HepG2 (cell line): ENCODE data around the gene ZNF777. TPM values are rescaled to one million over a fixed set of nuclear protein-coding genes. Genes with fewer than 3 reads are reported as not detected.
"Not testable (repeated sequence)": the region's sequence is repeated elsewhere in the genome, so short reads cannot be mapped to it uniquely, and the experiment has no call there.

ENCODE experiments used
- ATAC-seq: fragments of 200-7000 bp; cut with Tn5 transposase; 3 replicates; pipeline ENCODE4 v1.9.1; 2020; ENCODE audit warnings: mild to moderate bottlenecking, moderate library complexity
- BruUV-seq: library from RNA; stranded (reverse); fragments of 400-500 nt; replicated peaks from 2 replicates; lab custom pipeline; 2021; lab: Mats Ljungman, UMichigan
- CTCF ChIA-PET: fragments of 300-600 bp; formaldehyde crosslinking; extraction: SDS; loops from one replicate; lab custom pipeline; 2021; ENCODE audit warnings: low total read pairs, inconsistent platforms, low intra/inter-chr PET ratio; lab: Yijun Ruan, JAX
- POLR2A ChIA-PET: fragments of 350-600 bp; sonication (Branson Sonifier 250); formaldehyde crosslinking; loops from one replicate; lab custom pipeline; 2020; ENCODE audit warnings: antibody characterized with exemption, inconsistent platforms; lab: Yijun Ruan, JAX
- DNase-seq: peaks from one replicate; pipeline ENCODE4 v3.0.0-alpha.2; 2015; ENCODE audit warnings: low spot score
- FAIRE-seq: peaks from 3 replicates; lab custom pipeline; 2011; peaks lifted over from hg19 to GRCh38; lab: Jason Lieb, UNC
- H2AFZ ChIP-seq: one replicate; pipeline ENCODE4 v1.6.1; 2011; ENCODE audit warnings: low read length, inconsistent platforms
- H3K27ac ChIP-seq: fragments of 300-600 bp; 3 replicates; pipeline ENCODE4 v1.8.0; 2011; ENCODE audit warnings: mixed run types, mild to moderate bottlenecking, mixed read lengths, low read length, inconsistent platforms; ENCODE audit not compliant: insufficient read depth; ENCODE audit errors: extremely low read length
- H3K27me3 ChIP-seq, 2 experiments: fragments of 200-600 bp in 1 of 2; 2 replicates in 1 of 2; 3 replicates in 1 of 2; pipeline versions ENCODE4 v1.6.0 to v1.8.0; 2011; ENCODE audit warnings: low read length in 2 of 2, mild to moderate bottlenecking in 2 of 2, moderate library complexity in 2 of 2, inconsistent platforms in 1 of 2; ENCODE audit not compliant: insufficient read depth in 2 of 2, control insufficient read depth in 1 of 2
- H3K36me3 ChIP-seq, 2 experiments: fragments of 200-600 bp in 1 of 2; replicated peaks in 1 of 2; 2 replicates in 1 of 2; 3 replicates in 1 of 2; pipeline versions ENCODE4 v1.5.1 to v1.8.0; 2011; ENCODE audit warnings: low read length in 2 of 2, inconsistent platforms in 1 of 2; ENCODE audit not compliant: insufficient read depth in 2 of 2, control insufficient read depth in 1 of 2
- H3K4me1 ChIP-seq: 2 replicates; pipeline ENCODE4 v1.5.1; 2012; ENCODE audit warnings: low read length, inconsistent platforms; ENCODE audit not compliant: insufficient read depth
- H3K4me2 ChIP-seq: 2 replicates; pipeline ENCODE4 v1.6.0; 2011; ENCODE audit warnings: low read depth, low read length, inconsistent platforms
- H3K4me3 ChIP-seq, 3 experiments: fragments of 200-600 bp in 1 of 3; sonication (generic), shearing (Covaris generic) in 1 of 3; replicated peaks in 1 of 3; 2 replicates each; pipeline ENCODE4 v1.5.1; 2011 to 2016; ENCODE audit warnings: low read length in 3 of 3, inconsistent platforms in 2 of 3, low read depth in 2 of 3, mild to moderate bottlenecking in 2 of 3, control low read depth in 1 of 3, mixed read lengths in 1 of 3; ENCODE audit not compliant: insufficient read depth in 1 of 3
- H3K79me2 ChIP-seq: one replicate; pipeline ENCODE4 v1.6.1; 2011; ENCODE audit warnings: low read length, inconsistent platforms; ENCODE audit not compliant: insufficient read depth
- H3K9ac ChIP-seq: 2 replicates; pipeline ENCODE4 v1.6.0; 2011; ENCODE audit warnings: mild to moderate bottlenecking, low read depth, low read length, inconsistent platforms; ENCODE audit not compliant: insufficient read depth
- H3K9me3 ChIP-seq: 2 replicates; pipeline ENCODE4 v1.5.1; 2012; ENCODE audit warnings: mild to moderate bottlenecking, low read length
- H4K20me1 ChIP-seq: 2 replicates; pipeline ENCODE4 v1.6.0; 2011; ENCODE audit warnings: inconsistent platforms, mild to moderate bottlenecking, low read length, moderate library complexity; ENCODE audit not compliant: insufficient read depth
- IKZF4 ChIP-seq: sonication (generic); formaldehyde crosslinking; IDR thresholded peaks from 2 replicates; pipeline ENCODE4 v1.5.1; 2020; ENCODE audit warnings: borderline replicate concordance, mild to moderate bottlenecking, low read depth, missing genetic modification reagents; ENCODE audit errors: not compliant biosample characterization
- MTF2 ChIP-seq: sonication (generic); formaldehyde crosslinking; IDR thresholded peaks from 2 replicates; pipeline ENCODE4 v1.5.0; 2020; ENCODE audit warnings: missing genetic modification reagents, borderline replicate concordance
- NFKB2 ChIP-seq: sonication (generic); formaldehyde crosslinking; IDR thresholded peaks from 2 replicates; pipeline ENCODE4 v1.4.0; 2020; ENCODE audit warnings: missing genetic modification reagents, borderline replicate concordance
- RARA ChIP-seq: IDR thresholded peaks from 2 replicates; pipeline ENCODE4 v1.6.1; 2016; ENCODE audit warnings: missing genetic modification reagents, missing compliant biosample characterization
- RFX1 ChIP-seq: fragments of 450-650 bp; IDR thresholded peaks from 2 replicates; pipeline ENCODE4 v1.6.1; 2017
- SP1 ChIP-seq, 2 experiments: fragments of 450-650 bp in 1 of 2; sonication (generic) in 1 of 2; formaldehyde crosslinking in 1 of 2; IDR thresholded peaks; 2 replicates each; pipeline versions ENCODE4 v1.4.0 to v1.6.1; 2016 to 2020; ENCODE audit warnings: missing genetic modification reagents in 1 of 2
- SP4 ChIP-seq: sonication (generic); formaldehyde crosslinking; IDR thresholded peaks from 2 replicates; pipeline ENCODE4 v1.8.1; 2023; ENCODE audit warnings: mild to moderate bottlenecking, missing genetic modification reagents
- ZFP36L1 ChIP-seq: sonication (generic); formaldehyde crosslinking; IDR thresholded peaks from 2 replicates; pipeline ENCODE4 v1.8.0; 2022; ENCODE audit warnings: mild to moderate bottlenecking, missing genetic modification reagents, moderate library complexity
- ZNF235 ChIP-seq: sonication (generic); formaldehyde crosslinking; IDR thresholded peaks from 2 replicates; pipeline ENCODE4 v1.8.1; 2023; ENCODE audit warnings: mild to moderate bottlenecking, missing genetic modification reagents, borderline replicate concordance
- ZNF354B ChIP-seq: sonication (generic); formaldehyde crosslinking; IDR thresholded peaks from 2 replicates; pipeline ENCODE4 v1.8.0; 2022; ENCODE audit warnings: mild to moderate bottlenecking, missing genetic modification reagents
- WGBS: methylation state at CpG from one replicate; pipeline ENCODE4 v1.1.6; 2017; ENCODE audit warnings: low lambda C conversion rate; 5-methylcytosine and 5-hydroxymethylcytosine counted together
- in situ Hi-C: cut with HindIII; loops from 2 replicates; pipeline ENCODE4 v1.10.0; 2017; ENCODE audit warnings: low pct_unique_long_range_greater_than_20kb; ENCODE audit not compliant: extremely low pct_ligation_motif_present
- intact Hi-C: fragments of 100-400 bp; cut with micrococcal nuclease; formaldehyde crosslinking; loops from one replicate; pipeline ENCODE4 v1.10.0; 2022; ENCODE audit not compliant: unreplicated experiment
- polyA plus RNA-seq, 8 experiments: library from polyadenylated mRNA; depleted of rRNA in 3 of 8; stranded (reverse) in 7 of 8; unstranded in 1 of 8; fragments of >200 nt; fragmentation: Illumina TruSeq in 4 of 8; extraction: Trizol in 4 of 8; gene quantifications; 2 replicates each; pipeline versions ENCODE4 v1.2.1 to v1.2.3, GENCODE V29; 2011 to 2016; ENCODE audit warnings: low read depth in 4 of 8, missing spikeins in 1 of 8, mixed read lengths in 1 of 8; ENCODE audit not compliant: insufficient read depth in 1 of 8
- total RNA-seq, 5 experiments: library from RNA; depleted of rRNA; stranded (reverse); fragments of >200 nt; fragmentation: Illumina TruSeq; extraction: Trizol; gene quantifications; 2 replicates each; pipeline ENCODE4 v1.2.3, GENCODE V29; 2016; ENCODE audit warnings: low read depth in 1 of 5
- TF ChIP-seq, protein P1 (sequence below): sonication (generic); formaldehyde crosslinking; IDR thresholded peaks from 2 replicates; pipeline ENCODE4 v1.4.0; 2020; ENCODE audit warnings: missing genetic modification reagents
- TF ChIP-seq, protein P2 (sequence below): sonication (generic); formaldehyde crosslinking; IDR thresholded peaks from 2 replicates; pipeline ENCODE4 v1.4.0; 2020; ENCODE audit warnings: mild to moderate bottlenecking, missing genetic modification reagents

Gene ZNF777
- total and polyA plus RNA-seq, 2 of the 13 experiments (the other 11 are each of a cell fraction or from before 2014, with no cell fraction given) = 3.8 to 6.0 TPM

DNA sequence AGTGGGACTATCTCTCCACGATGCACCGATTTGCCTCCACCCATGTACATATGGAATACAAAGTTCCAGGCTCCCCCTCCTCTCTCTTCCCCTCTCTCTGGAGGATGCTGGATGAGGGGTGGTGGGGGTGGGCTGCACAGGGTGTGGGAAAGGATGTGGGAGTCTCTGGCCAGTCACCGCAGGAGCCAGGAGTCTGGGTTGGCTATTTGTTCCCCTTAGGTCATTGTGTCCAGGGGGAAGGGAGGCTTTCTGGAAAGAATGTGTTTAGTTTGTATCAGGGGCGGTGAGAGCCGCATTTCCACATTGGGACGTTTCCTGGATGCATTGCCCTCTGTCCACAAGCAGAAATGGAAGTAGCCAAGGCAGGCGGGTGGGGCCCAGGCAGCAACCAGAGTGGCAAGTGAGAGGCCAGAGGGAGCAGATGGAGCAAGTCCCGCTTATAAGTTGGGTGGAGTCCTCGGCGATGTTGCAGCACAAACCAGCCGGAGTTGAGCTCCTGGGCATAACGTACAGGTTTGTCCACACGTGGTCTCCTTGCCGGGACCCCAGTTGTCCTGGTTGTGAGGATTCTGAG is 63.3 kb downstream of the ZNF777 start:
- DNase-seq (no peak), FAIRE-seq (no peak)
- intact Hi-C loops (no loop called here), in situ Hi-C loops (no loop called here)
- H3K79me2 ChIP-seq = no peaks in the 10 kb centered on the region
- peaks cover 5 to 34% of the 10 kb centered on the region in 2 experiments; a peak in 3 of 5 replicates for H3K27me3 ChIP-seq
- no peak overlapping the region for H3K27ac ChIP-seq
- no peak overlapping the region for H3K9ac ChIP-seq
- no peak overlapping the region for H3K4me2 ChIP-seq
- H2AFZ ChIP-seq = no peak overlapping the region
- no TSS peak for BruUV-seq
- WGBS = 70% methylated on average over 5 of the region's 14 CpGs
- no peaks in the 10 kb centered on the region for H3K36me3 ChIP-seq
- no peak overlapping the region for H3K4me3 ChIP-seq
- no peaks in the 10 kb centered on the region for H4K20me1 ChIP-seq
- POLR2A ChIA-PET = no interaction called here
- TF ChIP-seq IKZF4 (CRISPR knock-in tag) (no peak), NFKB2 (CRISPR knock-in tag) (no peak), RARA (no peak), RFX1 (no peak), ZNF354B (no peak), MTF2 (CRISPR knock-in tag) (no peak), ZFP36L1 (CRISPR knock-in tag) (no peak), SP4 (CRISPR knock-in tag) (no peak), ZNF235 (CRISPR knock-in tag) (no peak), SP1 (IDR thresholded peaks at IDR 0.05) (no peak), SP1 (CRISPR knock-in tag; IDR thresholded peaks at IDR 0.05) (no peak)
- TF ChIP-seq, protein P1, sequence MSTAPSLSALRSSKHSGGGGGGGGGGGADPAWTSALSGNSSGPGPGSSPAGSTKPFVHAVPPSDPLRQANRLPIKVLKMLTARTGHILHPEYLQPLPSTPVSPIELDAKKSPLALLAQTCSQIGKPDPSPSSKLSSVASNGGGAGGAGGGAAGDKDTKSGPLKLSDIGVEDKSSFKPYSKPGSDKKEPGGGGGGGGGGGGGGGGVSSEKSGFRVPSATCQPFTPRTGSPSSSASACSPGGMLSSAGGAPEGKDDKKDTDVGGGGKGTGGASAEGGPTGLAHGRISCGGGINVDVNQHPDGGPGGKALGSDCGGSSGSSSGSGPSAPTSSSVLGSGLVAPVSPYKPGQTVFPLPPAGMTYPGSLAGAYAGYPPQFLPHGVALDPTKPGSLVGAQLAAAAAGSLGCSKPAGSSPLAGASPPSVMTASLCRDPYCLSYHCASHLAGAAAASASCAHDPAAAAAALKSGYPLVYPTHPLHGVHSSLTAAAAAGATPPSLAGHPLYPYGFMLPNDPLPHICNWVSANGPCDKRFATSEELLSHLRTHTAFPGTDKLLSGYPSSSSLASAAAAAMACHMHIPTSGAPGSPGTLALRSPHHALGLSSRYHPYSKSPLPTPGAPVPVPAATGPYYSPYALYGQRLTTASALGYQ (CRISPR knock-in tag) = no peak
- TF ChIP-seq, protein P2, sequence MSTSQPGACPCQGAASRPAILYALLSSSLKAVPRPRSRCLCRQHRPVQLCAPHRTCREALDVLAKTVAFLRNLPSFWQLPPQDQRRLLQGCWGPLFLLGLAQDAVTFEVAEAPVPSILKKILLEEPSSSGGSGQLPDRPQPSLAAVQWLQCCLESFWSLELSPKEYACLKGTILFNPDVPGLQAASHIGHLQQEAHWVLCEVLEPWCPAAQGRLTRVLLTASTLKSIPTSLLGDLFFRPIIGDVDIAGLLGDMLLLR (CRISPR knock-in tag) = no peak
- TF ChIP-seq, all 625 proteins: peak for 0
- Histone ChIP-seq H3K4me1 (no peaks in the 10 kb centered on the region), H3K9me3 (peaks cover 7% of the 10 kb centered on the region; the same call in 1 of the 2 replicates)
- peak; percentile 29; the same call in 1 of the 3 replicates for ATAC-seq
- CTCF ChIA-PET = no interaction called here

DNA sequence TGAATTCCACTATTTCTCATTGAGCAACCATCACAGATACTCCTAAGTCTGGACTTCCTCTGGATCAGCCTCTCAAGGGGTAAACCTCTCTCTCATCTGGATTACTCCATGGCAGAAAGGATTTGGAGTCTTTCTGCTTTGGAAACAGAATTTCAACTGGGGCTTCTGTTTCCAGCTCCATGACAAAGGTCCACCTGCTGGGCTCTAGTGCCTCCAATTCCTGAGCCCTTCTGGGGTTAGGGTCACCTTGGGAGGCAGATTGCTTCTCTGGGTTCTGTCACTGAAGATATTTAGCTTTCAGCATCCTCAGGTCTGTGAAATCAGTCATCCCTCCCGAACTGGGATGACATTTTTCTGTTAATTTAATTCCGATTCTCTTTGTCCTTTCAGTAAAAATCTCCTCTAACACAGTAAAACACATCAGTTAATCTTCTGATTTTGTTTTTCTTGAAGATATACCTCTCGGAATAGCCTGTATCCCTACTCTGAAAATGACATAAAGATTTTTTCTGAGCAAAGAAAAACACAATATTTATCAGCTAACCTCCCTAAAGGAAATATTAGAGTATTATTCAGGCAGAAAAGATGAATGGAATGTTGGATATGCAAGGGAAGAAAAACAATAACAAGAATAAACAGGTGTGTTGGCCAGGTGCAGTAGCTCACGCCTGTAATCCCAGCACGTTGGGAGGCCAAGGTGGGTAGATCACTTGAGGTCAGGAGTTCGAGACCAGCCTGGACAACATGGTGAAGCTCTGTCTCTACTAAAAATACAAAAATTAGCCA is 72.1 kb downstream of the ZNF777 start:
- H3K9ac ChIP-seq, POLR2A ChIA-PET, H3K4me3 ChIP-seq, DNase-seq, H3K9me3 ChIP-seq, ATAC-seq, H2AFZ ChIP-seq, H3K79me2 ChIP-seq, H3K4me2 ChIP-seq, BruUV-seq, H3K27me3 ChIP-seq, intact Hi-C loops, H3K27ac ChIP-seq, H3K36me3 ChIP-seq, H4K20me1 ChIP-seq, FAIRE-seq, in situ Hi-C loops, H3K4me1 ChIP-seq, CTCF ChIA-PET: not testable (repeated sequence)
- 6% methylated on average over 6 of the region's 6 CpGs for WGBS
